ENCODE data around the gene COLEC12.
"Not testable (repeated sequence)": the region's sequence is repeated elsewhere in the genome, so short reads cannot be mapped to it uniquely, and the experiment has no call there.

The COLEC12 gene

GRCh38 chr18:415047-415446 lies 85.5 kb downstream of the COLEC12 start:
- no peak for DNase-seq (ENCODE audit: low read depth in 2 of 2)

GRCh38 chr18:413233-413632 lies 87.3 kb downstream of the COLEC12 start:
- no peak for DNase-seq (ENCODE audit: low read depth in 2 of 2)

GRCh38 chr18:410047-410455 lies 90.5 kb downstream of the COLEC12 start:
- DNase-seq (ENCODE audit: low read depth in 2 of 2) = no peak

GRCh38 chr18:408367-408766 lies 92.1 kb downstream of the COLEC12 start:
- DNase-seq (ENCODE audit: low read depth in 2 of 2) = no peak

- no peak for DNase-seq (ENCODE audit: low read depth in 2 of 2)
Observed at GRCh38 chr18:407626-408224, 92.8 kb downstream of the COLEC12 start.

- no peak for DNase-seq (ENCODE audit: low read depth in 2 of 2)
Observed at GRCh38 chr18:407191-407590, 93.3 kb downstream of the COLEC12 start.

- no peak for DNase-seq (ENCODE audit: low read depth in 2 of 2)
Observed at GRCh38 chr18:406677-407076, 93.8 kb downstream of the COLEC12 start.

GRCh38 chr18:405006-405405 lies 95.5 kb downstream of the COLEC12 start:
- DNase-seq (ENCODE audit: low read depth in 2 of 2) = not testable (repeated sequence)

- DNase-seq (ENCODE audit: low read depth in 2 of 2) = no peak
Observed at GRCh38 chr18:404061-404636, 96.4 kb downstream of the COLEC12 start.

GRCh38 chr18:402129-402528 lies 98.4 kb downstream of the COLEC12 start:
- DNase-seq (ENCODE audit: low read depth in 2 of 2) = no peak

- DNase-seq (ENCODE audit: low read depth in 2 of 2) = no peak
Observed at GRCh38 chr18:400456-400855, 100.0 kb downstream of the COLEC12 start.

- no peak for DNase-seq (ENCODE audit: low read depth in 2 of 2)
Observed at GRCh38 chr18:399631-400135, 100.8 kb downstream of the COLEC12 start.

- DNase-seq (ENCODE audit: low read depth in 2 of 2) = no peak
Observed at GRCh38 chr18:398935-399630, 101.4 kb downstream of the COLEC12 start.

GRCh38 chr18:396556-396955 lies 103.9 kb downstream of the COLEC12 start:
- no peak for DNase-seq (ENCODE audit: low read depth in 2 of 2)

- no peak for DNase-seq (ENCODE audit: low read depth in 2 of 2)
Observed at GRCh38 chr18:396251-396555, 104.3 kb downstream of the COLEC12 start.

- DNase-seq (ENCODE audit: low read depth in 2 of 2) = no peak
Observed at GRCh38 chr18:395456-396250, 104.8 kb downstream of the COLEC12 start.

- DNase-seq (ENCODE audit: low read depth in 2 of 2) = no peak
Observed at GRCh38 chr18:394987-395362, 105.5 kb downstream of the COLEC12 start.

- DNase-seq (ENCODE audit: low read depth in 2 of 2) = no peak
Observed at GRCh38 chr18:394262-394986, 106.1 kb downstream of the COLEC12 start.

GRCh38 chr18:393574-393957 lies 106.9 kb downstream of the COLEC12 start:
- no peak for DNase-seq (ENCODE audit: low read depth in 2 of 2)

GRCh38 chr18:392928-393573 lies 107.5 kb downstream of the COLEC12 start:
- no peak for DNase-seq (ENCODE audit: low read depth in 2 of 2)

- no peak for DNase-seq (ENCODE audit: low read depth in 2 of 2)
Observed at GRCh38 chr18:390741-391478, 109.6 kb downstream of the COLEC12 start.
